NCI-H2107 (cell line): ENCODE measurements around the gene SLC1A3.
A peak's percentile ranks its signal among the peaks of the same experiment; 100 is the strongest.

Experiments
- DNase-seq: peaks from one replicate; lab custom pipeline; 2025; lab: John Stamatoyannopoulos, UW

The SLC1A3 gene

GRCh38 chr5:36599986-36600779 is 6.2 kb upstream of the SLC1A3 start:
- DNase-seq = no peak

GRCh38 chr5:36600917-36601527 is 5.4 kb upstream of the SLC1A3 start:
- no peak for DNase-seq

DNA sequence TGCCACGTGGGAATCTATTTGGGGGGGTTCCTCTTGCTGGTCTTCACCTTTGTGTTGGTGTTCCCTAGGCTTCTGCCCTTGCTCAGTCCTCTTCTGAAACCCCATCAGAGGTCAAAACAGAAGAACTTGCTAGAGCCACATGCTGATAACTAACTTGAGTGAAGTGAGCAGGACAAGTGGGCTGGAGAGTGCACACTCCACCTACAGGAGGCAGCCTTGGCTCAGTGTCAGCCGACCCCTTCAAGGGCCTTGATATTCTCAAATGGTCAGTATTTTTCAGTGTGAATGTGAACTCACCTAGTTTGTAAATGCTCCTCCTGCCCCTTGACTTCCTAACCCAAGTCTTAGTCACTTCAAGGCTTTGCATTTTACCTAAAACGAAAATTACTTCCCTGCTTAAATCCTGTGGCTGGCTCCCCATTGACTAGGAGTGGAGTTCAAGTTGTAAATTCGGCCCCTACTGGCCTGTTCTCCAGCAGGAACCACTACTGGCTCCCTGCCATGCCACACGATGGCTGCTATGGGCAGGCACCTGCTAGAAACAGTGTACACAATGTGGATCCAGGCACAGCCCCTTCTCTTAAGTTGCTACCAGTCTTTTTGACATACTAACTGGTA is 3.6 kb upstream of the SLC1A3 start:
- no peak for DNase-seq

GRCh38 chr5:36605241-36605640 is 1.2 kb upstream of the SLC1A3 start:
- DNase-seq = no peak

GRCh38 chr5:36606036-36606427 is 374 bp upstream of the SLC1A3 start:
- DNase-seq = no peak

DNA sequence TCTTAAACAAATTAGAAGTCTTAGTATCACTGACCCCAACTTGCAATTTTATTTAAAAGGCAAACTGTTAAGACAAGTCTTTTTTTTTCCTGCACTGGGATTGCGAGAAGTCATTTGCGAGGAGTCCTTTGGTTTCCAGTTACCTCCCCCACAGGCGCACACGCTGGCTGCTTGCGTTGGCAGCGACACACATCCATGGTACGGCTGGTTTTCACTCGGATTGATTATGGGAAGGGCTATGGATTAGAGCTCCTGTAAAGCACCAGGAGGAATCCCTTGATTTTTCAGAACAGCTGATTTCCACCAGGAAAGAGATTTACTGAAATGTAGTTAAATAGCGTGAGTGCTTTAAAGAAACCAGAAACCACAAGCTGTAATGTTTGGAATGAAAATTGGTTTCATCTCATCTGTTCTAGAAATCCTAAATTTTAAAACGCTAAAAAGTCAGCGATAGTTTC is 737 bp downstream of the SLC1A3 start:
- peak; percentile 8 for DNase-seq

DNA sequence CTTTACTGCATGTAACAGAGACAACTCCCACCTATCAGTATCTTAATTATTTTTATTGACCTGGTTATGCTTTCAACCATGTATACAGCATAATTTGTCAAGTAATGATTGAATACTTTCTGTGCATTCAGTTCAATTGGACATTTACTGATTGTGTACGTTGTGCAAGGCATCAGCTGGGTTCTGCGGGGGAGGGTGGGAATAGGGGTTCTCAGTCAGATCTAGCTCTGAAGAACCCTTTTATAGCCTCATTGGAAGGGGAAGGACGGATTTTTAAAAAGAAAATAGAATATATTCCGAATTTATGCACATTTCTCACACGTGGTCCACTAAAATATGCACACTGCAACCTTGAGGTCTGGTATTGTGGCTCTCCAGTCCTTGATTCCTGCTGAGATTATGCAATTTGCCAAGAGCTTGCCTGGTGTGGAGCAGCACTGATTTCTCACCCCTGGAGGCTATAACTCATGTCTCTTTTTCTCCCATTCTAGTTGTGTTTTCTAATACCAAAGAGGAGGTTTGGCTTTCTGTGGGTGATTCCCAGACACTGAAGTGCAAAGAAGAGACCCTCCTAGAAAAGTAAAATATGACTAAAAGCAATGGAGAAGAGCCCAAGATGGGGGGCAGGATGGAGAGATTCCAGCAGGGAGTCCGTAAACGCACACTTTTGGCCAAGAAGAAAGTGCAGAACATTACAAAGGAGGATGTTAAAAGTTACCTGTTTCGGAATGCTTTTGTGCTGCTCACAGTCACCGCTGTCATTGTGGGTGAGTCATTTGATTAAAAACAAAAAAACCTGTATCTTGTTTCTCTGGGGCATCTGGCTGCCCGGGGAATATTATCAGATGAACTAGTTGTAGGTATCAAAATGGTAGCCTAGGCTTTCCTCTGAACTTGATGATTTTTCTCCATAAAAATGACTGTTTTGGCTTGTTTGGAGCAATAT is 1.7 kb downstream of the SLC1A3 start:
- DNase-seq = no peak

DNA sequence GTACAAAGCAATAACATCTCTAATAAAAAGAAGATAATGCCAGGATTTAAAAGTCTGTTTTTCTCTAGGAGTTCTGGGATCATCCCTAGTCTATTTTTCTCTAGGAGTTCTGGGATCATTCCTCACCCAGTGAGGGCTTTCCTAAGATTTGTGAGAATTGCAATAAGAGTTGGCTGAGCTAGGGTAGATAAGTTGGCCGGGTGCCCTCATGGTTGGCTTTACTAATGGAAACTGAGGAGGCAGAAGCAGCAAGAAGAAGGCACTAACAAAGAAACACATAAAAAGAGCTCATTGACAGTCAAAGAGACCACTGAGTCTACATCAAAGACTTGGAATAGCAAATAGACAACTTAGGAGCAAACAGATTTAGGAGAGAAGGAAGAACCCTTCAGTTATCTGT is 4.2 kb downstream of the SLC1A3 start:
- no peak for DNase-seq

DNA sequence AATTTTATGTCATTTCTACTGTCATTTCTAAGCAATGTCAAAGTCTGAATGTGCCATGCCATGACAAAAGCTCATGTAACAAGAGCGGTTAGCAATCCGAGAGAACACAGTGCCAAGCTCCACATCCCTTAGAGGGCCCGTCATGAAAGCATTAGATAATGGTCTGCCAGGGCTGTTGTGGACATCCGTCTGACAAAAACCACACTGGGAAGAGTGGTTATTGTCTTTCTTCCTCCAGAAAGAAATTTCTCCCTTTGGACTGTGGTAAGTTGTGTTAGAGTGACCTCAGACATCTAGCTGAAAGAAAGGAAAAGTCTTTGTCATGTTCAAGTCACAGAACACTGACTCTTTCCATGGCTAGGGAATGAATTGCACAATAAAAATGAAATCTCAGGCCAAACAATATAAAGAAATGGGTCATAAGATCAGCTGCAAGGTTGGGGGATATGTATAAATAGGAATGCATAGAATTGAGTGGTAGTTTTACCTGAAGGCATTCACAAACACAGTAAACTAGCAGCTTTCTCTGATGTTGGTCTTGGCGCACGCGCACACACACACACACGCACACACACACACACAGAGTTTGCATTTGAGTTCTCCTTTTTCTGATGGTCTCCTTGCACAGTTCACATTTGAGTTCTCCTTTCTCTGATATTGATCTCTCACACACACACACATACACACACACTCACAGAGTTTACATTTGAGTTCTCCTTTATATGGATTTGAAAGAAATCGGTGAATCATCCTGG is 5.3 kb downstream of the SLC1A3 start:
- DNase-seq = no peak

- DNase-seq = no peak
These were observed 6.8 kb downstream of the SLC1A3 start for GRCh38 chr5:36613241-36613640.

- DNase-seq = no peak
These were observed 7.6 kb downstream of the SLC1A3 start for GRCh38 chr5:36613771-36614656.

DNA sequence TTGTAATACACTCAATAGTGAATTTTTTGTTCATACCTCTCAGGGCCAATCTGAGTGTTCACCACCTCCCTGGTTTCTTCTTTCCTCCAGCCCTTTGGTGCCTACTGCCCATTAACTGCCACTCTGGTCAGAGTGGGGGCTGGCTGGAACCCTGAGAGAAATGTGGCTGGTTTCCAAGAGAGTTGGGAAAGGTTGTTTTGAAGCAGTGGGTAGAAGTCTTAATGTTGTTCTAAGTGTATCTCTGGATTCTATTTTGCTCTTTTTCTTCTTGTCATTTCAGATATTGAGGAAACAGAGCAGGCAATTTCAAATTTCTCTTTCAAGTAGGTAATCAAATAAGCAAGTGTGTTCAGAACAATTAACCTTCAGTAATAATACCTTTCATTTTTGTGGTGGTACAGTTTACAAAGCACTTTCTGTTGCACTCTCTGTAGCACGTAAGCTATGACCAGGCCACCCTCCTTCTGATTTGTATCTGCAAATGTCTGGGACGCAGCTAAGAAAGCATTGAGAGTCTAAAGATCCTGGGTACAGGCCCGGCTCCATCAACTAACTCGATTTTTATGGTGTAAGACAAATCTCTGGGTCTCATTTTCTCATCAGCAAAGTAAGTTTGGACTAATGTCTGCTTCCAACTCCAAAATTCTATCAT is 8.4 kb downstream of the SLC1A3 start:
- DNase-seq = no peak

DNA sequence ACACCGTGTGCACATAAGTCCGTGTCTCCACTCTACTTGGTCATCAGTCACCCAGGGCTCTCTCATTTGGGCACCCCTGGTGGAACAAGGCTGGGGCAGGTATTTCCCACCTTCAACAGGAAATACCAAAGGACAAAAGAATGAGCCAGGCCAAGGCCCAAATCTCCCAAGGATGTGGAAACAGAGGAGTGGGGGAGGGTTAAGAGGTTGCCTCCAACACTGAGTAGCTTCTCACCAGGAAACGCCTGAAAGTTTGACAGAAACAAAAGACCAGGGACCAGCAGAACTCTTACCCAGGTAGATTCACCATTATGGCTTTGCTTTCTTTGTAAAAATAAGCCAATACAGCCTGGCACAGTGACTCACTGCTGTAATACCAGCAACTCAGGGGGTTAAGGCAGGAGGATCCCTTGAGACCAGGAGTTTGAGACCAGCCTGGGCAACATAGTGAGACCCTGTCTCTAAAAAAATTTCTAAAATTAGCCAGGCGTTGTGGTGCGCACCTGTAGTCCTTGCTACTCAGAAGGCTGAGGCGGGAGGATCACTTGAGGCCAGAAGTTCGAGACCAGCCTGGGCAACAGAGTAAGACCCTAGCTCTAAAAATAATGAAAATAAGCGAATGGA is 12.7 kb downstream of the SLC1A3 start:
- no peak for DNase-seq

DNA sequence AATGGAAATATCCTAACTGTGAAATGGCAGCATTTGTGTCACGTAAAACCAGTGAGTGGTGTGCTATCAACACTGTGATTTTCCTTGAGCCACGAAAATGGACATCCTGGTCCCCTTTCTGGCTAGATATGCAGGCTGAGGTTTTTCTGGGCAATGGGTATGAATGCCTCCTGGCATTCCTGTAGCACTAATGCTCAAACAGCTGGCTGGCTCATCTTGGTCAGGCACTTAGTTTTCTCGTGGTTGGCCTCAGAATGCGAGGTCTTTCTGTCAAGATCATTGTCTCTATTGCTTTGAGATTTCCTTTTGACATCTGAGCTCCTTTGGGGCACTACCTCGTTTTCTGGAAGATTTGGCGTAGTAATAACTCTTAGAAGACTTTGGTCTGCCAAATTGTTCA is 15.6 kb downstream of the SLC1A3 start:
- no peak for DNase-seq

DNA sequence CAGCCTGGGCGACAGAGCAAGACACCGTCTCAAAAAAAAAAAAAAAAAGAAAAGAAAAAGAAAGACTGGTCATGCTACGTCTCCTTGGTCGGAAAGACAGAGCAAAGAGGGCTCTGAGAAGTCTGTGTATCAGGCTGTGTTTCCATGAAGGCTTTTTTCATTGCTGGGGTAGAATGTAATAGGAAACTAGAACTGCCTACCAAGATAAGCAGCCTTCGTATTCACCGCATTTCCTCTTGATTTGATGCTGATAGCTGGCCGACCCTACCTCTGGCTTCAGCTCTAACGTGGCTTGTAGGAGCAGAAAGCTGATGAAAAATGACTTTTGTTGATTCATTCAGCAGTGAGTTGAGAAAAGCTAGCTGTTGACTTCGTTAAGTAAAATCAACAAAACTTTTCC is 17.4 kb downstream of the SLC1A3 start:
- DNase-seq = no peak

DNA sequence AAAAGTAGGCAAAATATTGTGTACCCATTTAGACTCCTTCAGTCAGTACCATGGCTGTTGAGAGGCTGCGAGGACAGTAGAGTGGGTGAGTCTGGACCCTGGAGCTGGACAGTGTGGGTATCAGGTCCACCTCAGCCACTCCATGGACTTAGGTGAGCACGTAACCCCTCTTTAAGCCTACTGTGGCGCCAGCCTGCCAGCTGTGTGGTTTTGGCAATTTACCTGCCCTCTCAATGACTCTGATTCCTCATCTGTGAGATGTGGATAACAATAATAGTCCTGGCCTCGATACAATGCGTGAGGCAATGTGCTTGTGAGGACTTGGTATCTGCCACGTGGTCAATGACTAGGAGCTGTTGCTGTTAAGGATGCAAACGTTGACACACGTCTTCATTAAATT is 17.9 kb downstream of the SLC1A3 start:
- DNase-seq = no peak

- no peak for DNase-seq
These were observed 22.3 kb downstream of the SLC1A3 start for GRCh38 chr5:36628695-36629094.

GRCh38 chr5:36629729-36630128 is 23.3 kb downstream of the SLC1A3 start:
- DNase-seq = no peak
